Cardiac muscle cell (in vitro differentiated cells and primary cell): ENCODE results near the gene TXNDC5. TPM values are rescaled to one million over a fixed set of nuclear protein-coding genes. Genes with fewer than 3 reads are reported as not detected.

Experiments used
- DNase-seq, 2 donors: peaks; one replicate each; pipeline versions ENCODE4 v3.0.0 to v3.0.0-alpha.2; 2010 to 2017; ENCODE audit warnings: low read depth in 1 of 2, low spot score in 1 of 2
- H3K27ac ChIP-seq: fragments of 200-600 bp; sonication (generic); 2 replicates; pipeline ENCODE4 v1.5.1; 2016
- H3K27me3 ChIP-seq: fragments of 200-600 bp; sonication (generic); 2 replicates; pipeline ENCODE4 v1.6.0; 2016; ENCODE audit warnings: control low read depth
- H3K36me3 ChIP-seq: fragments of 200-600 bp; sonication (generic); 2 replicates; pipeline ENCODE4 v1.5.1; 2016; ENCODE audit warnings: control low read depth
- H3K4me1 ChIP-seq: fragments of 200-600 bp; sonication (generic); 2 replicates; pipeline ENCODE4 v1.8.1; 2017; ENCODE audit warnings: low read depth, mild to moderate bottlenecking, mixed run types
- H3K4me3 ChIP-seq: fragments of 200-600 bp; sonication (generic); 2 replicates; pipeline ENCODE4 v1.5.1; 2016; ENCODE audit warnings: mild to moderate bottlenecking
- H3K9me3 ChIP-seq: fragments of 200-600 bp; sonication (generic); 2 replicates; pipeline ENCODE4 v1.5.1; 2017; ENCODE audit warnings: low read depth, mild to moderate bottlenecking, control low read depth
- polyA plus RNA-seq: library from polyadenylated mRNA; unstranded; fragments of >200 nt; fragmentation: Nextera tagmentation; extraction: Ambion mirVana; gene quantifications from 2 replicates; pipeline ENCODE4 v1.2.1, GENCODE V29; 2016
- total RNA-seq: library from RNA; depleted of rRNA; stranded (reverse); fragments of >200 nt; gene quantifications from 2 replicates; pipeline ENCODE4 v1.2.3, GENCODE V29; 2016
- TF ChIP-seq, protein P1 (sequence below): IDR thresholded peaks from 2 replicates; pipeline ENCODE4 v1.5.1; 2012; ENCODE audit warnings: low read depth, mild to moderate bottlenecking, low read length

The TXNDC5 gene
- total and polyA plus RNA-seq, 2 experiments from 2014 or later = 73.1 to 111 TPM

DNA sequence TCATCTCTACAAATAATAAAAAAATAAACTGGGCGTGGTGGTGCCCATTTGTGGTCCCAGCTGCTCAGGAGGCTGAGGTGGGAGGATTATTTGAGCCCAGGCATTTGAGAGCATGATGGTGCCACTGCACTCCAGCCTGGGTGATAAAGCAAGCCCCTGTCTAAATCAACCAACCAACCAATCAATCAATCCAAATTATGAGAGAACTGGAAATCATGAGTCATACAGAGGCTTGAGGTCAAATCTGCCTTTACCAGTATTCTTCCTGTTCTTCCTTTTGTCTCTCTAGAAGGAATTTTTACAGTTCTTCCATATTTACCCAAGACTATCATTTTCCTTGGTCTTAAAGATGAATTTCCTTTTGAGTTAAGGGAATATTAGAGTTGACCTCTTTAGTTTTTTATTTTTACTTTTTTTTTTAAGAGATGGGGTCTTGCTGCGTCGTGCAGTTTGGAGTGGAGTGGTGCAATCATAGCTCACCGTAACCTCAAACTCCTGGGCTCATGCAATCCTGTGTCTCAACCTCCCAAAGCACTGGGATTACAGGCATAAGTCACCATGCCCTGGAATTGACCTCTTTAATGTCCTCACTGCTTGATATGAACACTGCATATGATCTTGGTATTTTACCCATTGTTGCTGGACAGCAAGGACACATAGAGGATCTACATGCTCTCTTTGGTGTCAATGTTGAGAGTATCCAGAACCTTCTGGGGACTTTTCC lies 44.1 kb upstream of the TXNDC5 start:
- no peaks in the 10 kb centered on the region for H3K36me3 ChIP-seq
- DNase-seq = peak in 1 of 2 donors; percentile 22
- H3K27ac ChIP-seq = no peak overlapping the region
- TF ChIP-seq, protein P1, sequence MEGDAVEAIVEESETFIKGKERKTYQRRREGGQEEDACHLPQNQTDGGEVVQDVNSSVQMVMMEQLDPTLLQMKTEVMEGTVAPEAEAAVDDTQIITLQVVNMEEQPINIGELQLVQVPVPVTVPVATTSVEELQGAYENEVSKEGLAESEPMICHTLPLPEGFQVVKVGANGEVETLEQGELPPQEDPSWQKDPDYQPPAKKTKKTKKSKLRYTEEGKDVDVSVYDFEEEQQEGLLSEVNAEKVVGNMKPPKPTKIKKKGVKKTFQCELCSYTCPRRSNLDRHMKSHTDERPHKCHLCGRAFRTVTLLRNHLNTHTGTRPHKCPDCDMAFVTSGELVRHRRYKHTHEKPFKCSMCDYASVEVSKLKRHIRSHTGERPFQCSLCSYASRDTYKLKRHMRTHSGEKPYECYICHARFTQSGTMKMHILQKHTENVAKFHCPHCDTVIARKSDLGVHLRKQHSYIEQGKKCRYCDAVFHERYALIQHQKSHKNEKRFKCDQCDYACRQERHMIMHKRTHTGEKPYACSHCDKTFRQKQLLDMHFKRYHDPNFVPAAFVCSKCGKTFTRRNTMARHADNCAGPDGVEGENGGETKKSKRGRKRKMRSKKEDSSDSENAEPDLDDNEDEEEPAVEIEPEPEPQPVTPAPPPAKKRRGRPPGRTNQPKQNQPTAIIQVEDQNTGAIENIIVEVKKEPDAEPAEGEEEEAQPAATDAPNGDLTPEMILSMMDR = no peak
- no peaks in the 10 kb centered on the region for H3K27me3 ChIP-seq
- no peak overlapping the region for H3K4me3 ChIP-seq
- H3K9me3 ChIP-seq = no peaks in the 10 kb centered on the region
- no peaks in the 10 kb centered on the region for H3K4me1 ChIP-seq

DNA sequence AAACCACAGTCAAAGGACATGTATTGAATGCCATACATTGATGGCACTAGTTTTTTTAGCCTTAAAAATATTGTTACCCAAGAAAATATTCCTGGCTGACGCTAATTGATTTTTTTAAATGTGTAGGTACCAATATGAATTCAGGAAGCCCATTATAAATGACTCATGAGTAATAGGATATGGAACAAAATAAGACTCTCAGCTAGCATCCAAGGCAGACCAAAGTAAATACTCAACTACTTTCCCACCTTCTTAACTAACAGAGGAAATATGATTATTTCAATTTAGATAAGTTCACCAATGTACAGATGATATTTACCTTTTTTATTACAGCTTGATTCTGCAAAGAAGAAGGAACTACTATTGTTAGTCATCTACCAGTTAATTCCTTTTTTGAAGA lies 43.2 kb upstream of the TXNDC5 start:
- Histone ChIP-seq H3K36me3 (no peaks in the 10 kb centered on the region), H3K27ac (no peak overlapping the region), H3K27me3 (no peaks in the 10 kb centered on the region), H3K4me1 (no peaks in the 10 kb centered on the region), H3K4me3 (no peak overlapping the region), H3K9me3 (no peaks in the 10 kb centered on the region)
- DNase-seq = no peak
- TF ChIP-seq, protein P1 = no peak

DNA sequence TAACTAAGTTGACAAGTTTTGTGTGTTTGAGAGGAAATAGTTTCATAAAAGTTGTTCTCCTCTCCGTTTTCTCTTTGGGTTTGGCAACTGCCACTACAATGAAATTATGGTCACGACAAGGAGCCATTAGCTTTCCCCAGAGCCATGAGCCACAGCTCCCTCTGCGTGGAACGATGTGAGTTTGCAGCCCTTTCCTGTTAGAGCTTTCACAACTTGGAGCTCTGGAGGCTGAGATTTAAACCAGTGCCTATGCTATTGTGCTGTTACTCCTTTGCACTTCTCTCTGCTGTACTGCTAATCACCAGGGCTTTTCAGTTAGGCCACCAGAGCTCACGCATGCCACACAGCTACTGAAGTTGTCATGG lies 29.3 kb upstream of the TXNDC5 start:
- peak; percentile 6 to 37 for DNase-seq
- Histone ChIP-seq H3K27ac (no peak overlapping the region), H3K36me3 (no peaks in the 10 kb centered on the region), H3K4me3 (no peak overlapping the region), H3K4me1 (no peaks in the 10 kb centered on the region), H3K9me3 (no peaks in the 10 kb centered on the region), H3K27me3 (no peaks in the 10 kb centered on the region)
- TF ChIP-seq, protein P1 = peak; percentile 21

DNA sequence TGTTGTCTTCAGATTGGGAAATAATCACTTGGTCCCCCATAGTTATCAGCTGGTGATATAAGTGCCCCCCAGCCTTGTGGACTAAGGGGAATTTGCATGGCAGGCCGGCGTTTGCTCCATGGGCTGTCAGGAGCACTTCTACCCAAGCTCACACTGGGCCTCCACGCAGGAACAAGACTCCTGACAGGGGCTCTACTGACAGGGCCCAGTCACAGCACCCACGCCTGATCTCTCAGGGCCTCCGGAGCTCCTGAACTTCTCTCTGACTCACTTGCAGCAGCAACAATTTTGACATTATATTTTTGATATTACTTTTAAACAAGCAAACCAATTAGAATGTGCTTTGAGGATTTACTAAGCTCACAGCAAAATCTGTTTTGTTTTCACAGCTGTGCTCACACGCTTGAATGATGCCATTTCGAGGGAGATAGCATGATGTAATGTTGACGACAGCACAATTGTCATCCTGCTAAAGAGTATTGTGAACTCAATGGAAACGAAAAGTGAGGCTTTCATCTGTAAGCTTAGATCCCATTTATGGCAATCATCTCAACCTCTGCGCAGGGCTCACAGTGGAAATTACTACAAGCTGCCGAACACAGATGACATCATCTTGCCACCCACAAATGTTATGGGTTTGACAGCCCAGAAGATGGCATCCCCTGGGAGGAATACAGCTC lies 28.7 kb upstream of the TXNDC5 start:
- H3K27ac ChIP-seq = no peak overlapping the region
- H3K27me3 ChIP-seq = no peaks in the 10 kb centered on the region
- H3K4me3 ChIP-seq = no peak overlapping the region
- TF ChIP-seq, protein P1 = no peak
- peak in 1 of 2 donors; percentile 30 for DNase-seq
- H3K36me3 ChIP-seq = no peaks in the 10 kb centered on the region
- H3K9me3 ChIP-seq = no peaks in the 10 kb centered on the region
- H3K4me1 ChIP-seq = no peaks in the 10 kb centered on the region

DNA sequence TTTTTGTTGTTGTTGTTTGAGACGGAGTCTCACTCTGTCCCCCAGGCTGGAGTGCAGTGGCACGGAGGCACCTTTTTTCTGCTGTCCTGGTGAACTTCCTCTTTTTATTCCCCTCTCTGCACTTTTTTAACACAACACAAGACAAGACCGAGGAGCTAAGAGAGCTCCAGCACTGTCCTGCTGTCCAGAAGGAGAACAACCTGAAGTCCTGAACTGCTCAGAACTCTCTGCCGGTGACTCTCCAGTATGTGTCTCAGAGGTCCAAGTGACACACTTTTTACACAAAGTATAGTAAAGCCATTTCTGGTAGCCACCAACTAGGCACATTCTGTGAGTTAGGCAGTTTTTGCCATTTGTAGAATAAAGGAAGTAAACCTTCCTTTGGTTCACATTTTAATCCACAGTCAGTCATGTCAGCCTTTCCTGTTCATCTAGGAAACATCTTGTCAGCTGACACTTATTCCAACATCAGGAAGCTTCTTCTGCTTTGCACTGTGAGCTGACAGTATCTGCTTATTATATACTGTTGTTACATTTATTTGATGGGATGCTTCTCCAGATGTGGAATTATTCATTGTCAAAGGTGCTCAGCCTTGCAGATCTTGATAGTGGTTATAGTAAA lies 28.1 kb upstream of the TXNDC5 start:
- H3K4me1 ChIP-seq = no peaks in the 10 kb centered on the region
- H3K27ac ChIP-seq = no peak overlapping the region
- no peaks in the 10 kb centered on the region for H3K9me3 ChIP-seq
- H3K36me3 ChIP-seq = no peaks in the 10 kb centered on the region
- DNase-seq = no peak
- TF ChIP-seq, protein P1 = no peak
- no peaks in the 10 kb centered on the region for H3K27me3 ChIP-seq
- H3K4me3 ChIP-seq = no peak overlapping the region
